SK-N-SH (cell line): Measurements from ENCODE around the gene REEP3.

Source experiments
- EZH2phosphoT487 ChIP-seq: fragments of 200-600 bp; sonication (generic); IDR thresholded peaks from 2 replicates; pipeline ENCODE4 v1.6.1; 2017; ENCODE audit warnings: low read depth, mixed run types, mild to moderate bottlenecking, antibody characterized with exemption, moderate library complexity, borderline replicate concordance
- YY1 ChIP-seq: IDR thresholded peaks from 2 replicates; pipeline ENCODE4 v1.4.0; 2012; ENCODE audit warnings: low read depth, mild to moderate bottlenecking
- TF ChIP-seq, protein P1 (sequence below): fragments of 200-600 bp; sonication (generic); IDR thresholded peaks from 2 replicates; pipeline ENCODE4 v1.6.1; 2017; ENCODE audit warnings: antibody characterized with exemption, mild to moderate bottlenecking, moderate library complexity
- TF ChIP-seq, protein P2 (sequence below): IDR thresholded peaks from 2 replicates; pipeline ENCODE4 v1.6.1; 2012; ENCODE audit warnings: mild to moderate bottlenecking, low read depth, low read length, moderate library complexity

DNA sequence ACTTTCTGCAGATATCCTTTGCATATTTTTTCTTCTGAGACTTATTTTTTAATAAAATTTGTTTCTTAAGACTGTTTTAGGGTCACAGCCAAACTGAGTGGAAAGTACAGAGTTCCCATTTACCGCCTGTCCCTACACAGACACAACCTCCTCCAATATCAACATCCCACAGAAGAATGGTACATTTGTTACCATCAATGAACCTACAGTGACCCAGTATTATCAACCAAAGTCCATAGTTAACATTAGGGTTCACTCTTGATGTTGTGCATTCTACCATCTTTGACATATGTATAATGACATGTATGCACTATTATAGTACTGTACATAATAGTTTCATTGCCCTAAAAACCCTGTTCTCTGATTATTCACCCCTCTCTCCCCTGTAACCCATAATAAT lies 14.6 kb upstream of the REEP3 start:
- TF ChIP-seq, protein P1, sequence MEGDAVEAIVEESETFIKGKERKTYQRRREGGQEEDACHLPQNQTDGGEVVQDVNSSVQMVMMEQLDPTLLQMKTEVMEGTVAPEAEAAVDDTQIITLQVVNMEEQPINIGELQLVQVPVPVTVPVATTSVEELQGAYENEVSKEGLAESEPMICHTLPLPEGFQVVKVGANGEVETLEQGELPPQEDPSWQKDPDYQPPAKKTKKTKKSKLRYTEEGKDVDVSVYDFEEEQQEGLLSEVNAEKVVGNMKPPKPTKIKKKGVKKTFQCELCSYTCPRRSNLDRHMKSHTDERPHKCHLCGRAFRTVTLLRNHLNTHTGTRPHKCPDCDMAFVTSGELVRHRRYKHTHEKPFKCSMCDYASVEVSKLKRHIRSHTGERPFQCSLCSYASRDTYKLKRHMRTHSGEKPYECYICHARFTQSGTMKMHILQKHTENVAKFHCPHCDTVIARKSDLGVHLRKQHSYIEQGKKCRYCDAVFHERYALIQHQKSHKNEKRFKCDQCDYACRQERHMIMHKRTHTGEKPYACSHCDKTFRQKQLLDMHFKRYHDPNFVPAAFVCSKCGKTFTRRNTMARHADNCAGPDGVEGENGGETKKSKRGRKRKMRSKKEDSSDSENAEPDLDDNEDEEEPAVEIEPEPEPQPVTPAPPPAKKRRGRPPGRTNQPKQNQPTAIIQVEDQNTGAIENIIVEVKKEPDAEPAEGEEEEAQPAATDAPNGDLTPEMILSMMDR = no peak
- TF ChIP-seq, protein P2, sequence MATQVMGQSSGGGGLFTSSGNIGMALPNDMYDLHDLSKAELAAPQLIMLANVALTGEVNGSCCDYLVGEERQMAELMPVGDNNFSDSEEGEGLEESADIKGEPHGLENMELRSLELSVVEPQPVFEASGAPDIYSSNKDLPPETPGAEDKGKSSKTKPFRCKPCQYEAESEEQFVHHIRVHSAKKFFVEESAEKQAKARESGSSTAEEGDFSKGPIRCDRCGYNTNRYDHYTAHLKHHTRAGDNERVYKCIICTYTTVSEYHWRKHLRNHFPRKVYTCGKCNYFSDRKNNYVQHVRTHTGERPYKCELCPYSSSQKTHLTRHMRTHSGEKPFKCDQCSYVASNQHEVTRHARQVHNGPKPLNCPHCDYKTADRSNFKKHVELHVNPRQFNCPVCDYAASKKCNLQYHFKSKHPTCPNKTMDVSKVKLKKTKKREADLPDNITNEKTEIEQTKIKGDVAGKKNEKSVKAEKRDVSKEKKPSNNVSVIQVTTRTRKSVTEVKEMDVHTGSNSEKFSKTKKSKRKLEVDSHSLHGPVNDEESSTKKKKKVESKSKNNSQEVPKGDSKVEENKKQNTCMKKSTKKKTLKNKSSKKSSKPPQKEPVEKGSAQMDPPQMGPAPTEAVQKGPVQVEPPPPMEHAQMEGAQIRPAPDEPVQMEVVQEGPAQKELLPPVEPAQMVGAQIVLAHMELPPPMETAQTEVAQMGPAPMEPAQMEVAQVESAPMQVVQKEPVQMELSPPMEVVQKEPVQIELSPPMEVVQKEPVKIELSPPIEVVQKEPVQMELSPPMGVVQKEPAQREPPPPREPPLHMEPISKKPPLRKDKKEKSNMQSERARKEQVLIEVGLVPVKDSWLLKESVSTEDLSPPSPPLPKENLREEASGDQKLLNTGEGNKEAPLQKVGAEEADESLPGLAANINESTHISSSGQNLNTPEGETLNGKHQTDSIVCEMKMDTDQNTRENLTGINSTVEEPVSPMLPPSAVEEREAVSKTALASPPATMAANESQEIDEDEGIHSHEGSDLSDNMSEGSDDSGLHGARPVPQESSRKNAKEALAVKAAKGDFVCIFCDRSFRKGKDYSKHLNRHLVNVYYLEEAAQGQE = no peak
- TF ChIP-seq YY1 (no peak), EZH2phosphoT487 (no peak)
